Measurements from ENCODE around the gene SH3GLB2.

- TF ChIP-seq CTCF (IDR thresholded peaks at IDR 0.05) (no peak), POLR2A (IDR thresholded peaks at IDR 0.05) (no peak)
Observed at GRCh38 chr9:128983536-128983935, 44.6 kb downstream of the SH3GLB2 start.

Data from testis (tissue), 2 donors.